GM12874 (cell line): ENCODE results near the gene CEMIP.

Experiments used
- TF ChIP-seq, protein P1 (sequence below): IDR thresholded peaks from 2 replicates; pipeline ENCODE4 v1.5.1; 2011; ENCODE audit warnings: low read depth, mild to moderate bottlenecking, control low read depth, low read length, moderate library complexity; ENCODE audit not compliant: insufficient read depth

Gene CEMIP

DNA sequence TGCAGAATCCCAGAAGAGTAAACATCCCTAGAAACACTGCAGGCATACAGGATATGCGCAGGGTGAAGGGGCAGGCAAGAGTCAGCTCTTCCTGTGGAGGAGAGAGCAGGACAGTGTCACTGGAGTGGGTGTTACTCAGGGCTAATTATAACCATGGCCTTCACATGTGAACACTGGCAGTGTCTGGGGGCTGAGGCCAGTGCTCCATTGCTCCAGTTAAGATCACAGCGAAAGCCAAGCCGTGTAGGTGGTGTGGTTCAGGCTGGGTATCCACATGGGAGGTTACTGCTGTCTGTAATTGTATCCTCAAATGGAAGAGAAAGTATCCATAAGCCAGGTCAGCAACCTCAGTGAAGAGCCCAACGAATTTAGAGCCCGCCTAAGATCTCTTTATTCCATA, 125.8 kb downstream of the CEMIP start:
- TF ChIP-seq, protein P1, sequence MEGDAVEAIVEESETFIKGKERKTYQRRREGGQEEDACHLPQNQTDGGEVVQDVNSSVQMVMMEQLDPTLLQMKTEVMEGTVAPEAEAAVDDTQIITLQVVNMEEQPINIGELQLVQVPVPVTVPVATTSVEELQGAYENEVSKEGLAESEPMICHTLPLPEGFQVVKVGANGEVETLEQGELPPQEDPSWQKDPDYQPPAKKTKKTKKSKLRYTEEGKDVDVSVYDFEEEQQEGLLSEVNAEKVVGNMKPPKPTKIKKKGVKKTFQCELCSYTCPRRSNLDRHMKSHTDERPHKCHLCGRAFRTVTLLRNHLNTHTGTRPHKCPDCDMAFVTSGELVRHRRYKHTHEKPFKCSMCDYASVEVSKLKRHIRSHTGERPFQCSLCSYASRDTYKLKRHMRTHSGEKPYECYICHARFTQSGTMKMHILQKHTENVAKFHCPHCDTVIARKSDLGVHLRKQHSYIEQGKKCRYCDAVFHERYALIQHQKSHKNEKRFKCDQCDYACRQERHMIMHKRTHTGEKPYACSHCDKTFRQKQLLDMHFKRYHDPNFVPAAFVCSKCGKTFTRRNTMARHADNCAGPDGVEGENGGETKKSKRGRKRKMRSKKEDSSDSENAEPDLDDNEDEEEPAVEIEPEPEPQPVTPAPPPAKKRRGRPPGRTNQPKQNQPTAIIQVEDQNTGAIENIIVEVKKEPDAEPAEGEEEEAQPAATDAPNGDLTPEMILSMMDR = no peak

DNA sequence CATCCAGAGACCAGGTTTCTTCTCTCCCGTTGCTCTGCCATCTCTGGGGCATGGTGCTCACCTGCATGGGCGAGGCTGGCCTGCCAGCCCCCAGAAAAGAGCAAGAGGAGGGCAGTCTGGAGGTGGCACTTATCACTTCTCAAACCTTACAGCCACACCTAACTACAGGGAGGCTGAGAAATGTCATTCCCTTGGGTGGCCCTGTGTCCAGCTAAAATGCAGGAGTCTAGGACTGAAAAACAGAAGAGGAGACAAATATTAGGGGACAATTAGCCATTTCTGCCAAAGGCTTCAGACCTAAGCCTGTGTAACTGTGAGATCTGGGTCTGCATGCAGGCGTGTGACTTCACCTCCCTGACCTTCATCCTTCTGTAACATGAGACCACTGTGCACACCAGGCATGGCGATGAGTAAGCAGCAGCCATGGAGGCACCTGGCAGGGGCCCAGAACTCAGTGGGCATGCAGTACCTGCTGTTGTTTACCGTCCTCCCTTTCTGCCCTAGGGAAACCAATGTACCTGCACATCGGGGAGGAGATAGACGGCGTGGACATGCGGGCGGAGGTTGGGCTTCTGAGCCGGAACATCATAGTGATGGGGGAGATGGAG, 127.1 kb downstream of the CEMIP start:
- TF ChIP-seq, protein P1 = no peak

DNA sequence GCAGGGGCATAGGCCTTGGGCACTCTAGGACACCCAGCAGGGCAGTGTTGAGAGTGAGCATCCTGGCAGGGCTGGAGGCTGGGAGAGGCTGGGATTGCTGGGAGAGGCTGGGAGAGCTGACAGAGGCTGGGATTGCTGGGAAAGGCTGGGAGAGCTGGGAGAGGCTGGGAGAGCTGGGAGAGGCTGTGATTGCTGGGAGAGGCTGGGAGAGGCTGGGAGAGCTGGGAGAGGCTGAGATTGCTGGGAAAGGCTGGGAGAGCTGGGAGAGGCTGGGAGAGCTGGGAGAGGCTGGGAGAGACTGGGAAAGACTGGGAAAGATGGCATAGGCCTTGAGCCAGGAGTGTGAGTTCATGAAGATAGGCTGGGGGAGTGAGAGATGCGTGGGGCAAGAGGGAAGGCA, 132.7 kb downstream of the CEMIP start:
- TF ChIP-seq, protein P1 = no peak

DNA sequence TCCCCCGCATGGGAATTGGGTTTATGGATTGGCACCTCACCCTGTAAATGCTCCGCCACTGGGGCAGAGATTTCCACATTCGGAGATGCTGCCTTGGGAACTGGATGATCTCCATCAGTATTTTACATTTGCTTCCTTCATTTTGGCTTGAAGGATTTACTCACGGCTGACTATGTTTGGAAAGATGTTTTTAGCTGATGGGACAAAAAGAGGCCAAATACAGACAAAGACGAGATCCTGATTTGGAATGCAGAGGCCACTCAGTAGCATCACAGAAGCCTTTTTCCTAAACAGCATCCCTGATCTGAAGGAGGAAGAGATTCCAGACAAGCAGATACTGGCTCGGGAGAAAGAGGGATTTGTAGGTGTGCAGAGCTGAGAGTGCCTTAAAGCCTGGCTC, 133.5 kb downstream of the CEMIP start:
- TF ChIP-seq, protein P1 = no peak

DNA sequence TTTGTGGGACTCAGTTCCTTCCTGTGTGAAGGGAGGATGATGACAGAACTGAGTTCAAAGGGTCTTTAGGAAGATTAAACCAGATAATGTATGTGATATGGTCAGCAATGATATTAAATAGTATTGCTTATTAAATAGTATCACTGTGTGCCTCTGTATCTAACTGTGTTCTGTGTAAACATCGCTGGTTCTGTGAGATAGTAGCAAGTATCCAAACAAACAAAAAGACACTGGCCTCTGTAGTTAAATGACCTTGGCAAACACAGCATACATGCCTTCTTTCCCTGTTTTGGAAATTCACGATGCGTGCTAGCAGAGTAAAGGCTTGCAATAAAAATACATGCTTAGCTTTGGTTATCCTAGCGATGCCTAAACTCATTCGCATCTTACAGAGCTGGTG, 134.4 kb downstream of the CEMIP start:
- TF ChIP-seq, protein P1 = no peak

DNA sequence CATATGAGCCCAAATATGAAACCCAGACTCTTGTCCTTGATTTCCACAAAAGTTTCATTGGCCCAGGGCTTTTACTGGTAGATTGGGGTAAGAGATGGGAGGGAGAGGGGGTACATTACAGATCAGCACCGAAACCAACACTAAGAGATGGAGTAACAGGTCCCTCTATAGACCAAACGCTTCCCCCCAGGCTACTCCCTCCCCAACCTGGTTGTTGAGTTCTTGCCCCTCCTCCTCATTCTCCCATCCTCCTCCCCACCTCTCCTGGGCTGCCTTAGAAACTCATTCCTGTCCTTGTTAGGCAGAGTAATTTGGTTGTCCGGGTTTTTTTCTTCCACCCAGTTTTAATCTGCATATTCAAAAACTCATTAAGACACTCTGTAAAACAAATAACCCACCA, 136.3 kb downstream of the CEMIP start:
- TF ChIP-seq, protein P1 = no peak

DNA sequence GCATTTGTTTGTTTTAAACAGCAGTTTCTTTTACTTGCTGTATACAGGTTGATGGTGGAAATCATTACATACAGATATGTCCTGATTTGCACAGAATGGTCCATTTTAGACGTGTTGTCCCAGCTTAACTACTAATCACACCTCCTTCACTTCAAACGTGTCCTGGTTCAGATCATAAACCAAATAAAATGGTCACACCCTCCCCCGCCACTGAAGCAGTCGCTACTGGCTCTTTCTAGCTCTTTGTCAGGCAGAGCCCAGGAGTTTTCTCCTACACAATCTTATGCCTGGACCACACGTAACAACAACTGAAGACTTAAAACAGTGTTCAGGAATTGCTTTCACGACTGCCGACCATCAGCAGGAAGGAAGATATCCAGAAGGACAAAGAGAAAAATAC, 136.9 kb downstream of the CEMIP start:
- TF ChIP-seq, protein P1 = no peak
